PFSK-1 (cell line): ENCODE results near the gene HCN1.

ENCODE experiments used
- POLR2AphosphoS5 ChIP-seq: IDR thresholded peaks from 2 replicates; pipeline ENCODE4 v1.6.1; 2012; ENCODE audit warnings: low read depth, mild to moderate bottlenecking, control low read depth, low read length, moderate library complexity
- TAF1 ChIP-seq: IDR thresholded peaks from 2 replicates; pipeline ENCODE4 v1.6.1; 2012; ENCODE audit warnings: low read length, control low read depth, borderline replicate concordance; ENCODE audit not compliant: insufficient read depth

DNA sequence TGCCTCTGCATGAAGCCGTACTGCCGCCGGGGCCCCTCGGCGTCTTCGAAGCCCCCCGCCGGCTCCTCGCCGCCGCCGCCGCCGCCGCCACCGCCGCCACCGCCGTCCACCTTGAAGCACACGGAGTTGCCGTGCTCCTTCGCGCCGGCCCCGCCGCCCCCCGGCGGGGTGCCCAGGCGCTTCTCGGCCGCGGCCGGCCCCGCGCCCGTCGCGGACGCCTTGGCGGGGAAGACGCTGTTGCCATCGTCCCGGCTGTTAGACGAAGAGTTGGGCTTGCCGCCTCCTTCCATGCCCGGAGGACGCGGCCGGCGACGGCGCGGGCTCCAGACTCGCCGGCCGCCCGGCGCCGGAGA is 400 bp downstream of the HCN1 start:
- TF ChIP-seq TAF1, result no peak
- TF ChIP-seq POLR2AphosphoS5, result no peak
